ENCODE data around the gene AP3D1.

DNA sequence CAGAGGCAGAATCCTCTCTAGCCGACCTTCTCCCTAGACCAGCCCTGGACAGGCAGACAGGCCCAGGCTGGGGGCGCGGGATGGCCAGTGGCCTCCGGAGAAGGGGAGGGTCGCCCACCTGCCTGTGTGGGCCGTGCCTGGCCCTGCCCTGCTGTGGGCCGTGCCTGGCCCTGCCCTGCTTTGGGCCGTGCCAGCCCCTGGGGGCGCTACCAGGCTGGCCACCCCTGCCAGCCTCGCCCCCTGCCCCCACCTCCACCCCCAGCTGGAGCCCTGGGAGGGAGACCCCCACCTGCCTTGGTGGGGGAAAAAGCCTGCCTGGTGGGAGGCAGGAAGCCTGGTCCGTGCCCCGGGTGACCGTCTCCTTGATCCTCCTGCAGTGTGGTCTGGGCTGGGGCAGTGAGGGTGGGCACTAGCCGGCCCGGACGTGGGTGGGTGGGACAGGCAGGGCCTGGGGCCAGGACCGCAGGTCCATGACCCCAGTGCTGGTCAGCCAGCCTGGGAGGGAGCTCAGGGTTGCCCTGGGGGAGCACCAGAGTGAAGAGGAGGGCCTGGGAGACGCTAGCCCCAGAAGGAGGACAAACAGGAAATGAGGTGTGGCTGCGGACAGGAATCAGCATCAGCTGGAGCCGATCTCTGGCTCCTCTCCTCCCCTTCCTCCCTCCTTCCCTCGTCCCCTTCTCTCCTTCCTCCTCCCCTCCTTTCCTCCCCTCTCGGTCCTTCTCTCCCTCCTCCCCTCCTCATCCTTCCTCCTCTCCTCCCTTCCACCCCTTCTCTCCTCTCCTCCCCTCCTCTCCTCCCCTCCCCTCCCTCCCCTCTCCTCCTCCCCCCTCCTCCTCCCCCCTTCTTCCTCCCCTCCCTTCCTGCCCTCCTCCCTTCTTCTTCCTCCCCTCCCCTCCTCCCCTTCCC lies 95.2 kb downstream of the AP3D1 start:
- TF ChIP-seq, protein P1, sequence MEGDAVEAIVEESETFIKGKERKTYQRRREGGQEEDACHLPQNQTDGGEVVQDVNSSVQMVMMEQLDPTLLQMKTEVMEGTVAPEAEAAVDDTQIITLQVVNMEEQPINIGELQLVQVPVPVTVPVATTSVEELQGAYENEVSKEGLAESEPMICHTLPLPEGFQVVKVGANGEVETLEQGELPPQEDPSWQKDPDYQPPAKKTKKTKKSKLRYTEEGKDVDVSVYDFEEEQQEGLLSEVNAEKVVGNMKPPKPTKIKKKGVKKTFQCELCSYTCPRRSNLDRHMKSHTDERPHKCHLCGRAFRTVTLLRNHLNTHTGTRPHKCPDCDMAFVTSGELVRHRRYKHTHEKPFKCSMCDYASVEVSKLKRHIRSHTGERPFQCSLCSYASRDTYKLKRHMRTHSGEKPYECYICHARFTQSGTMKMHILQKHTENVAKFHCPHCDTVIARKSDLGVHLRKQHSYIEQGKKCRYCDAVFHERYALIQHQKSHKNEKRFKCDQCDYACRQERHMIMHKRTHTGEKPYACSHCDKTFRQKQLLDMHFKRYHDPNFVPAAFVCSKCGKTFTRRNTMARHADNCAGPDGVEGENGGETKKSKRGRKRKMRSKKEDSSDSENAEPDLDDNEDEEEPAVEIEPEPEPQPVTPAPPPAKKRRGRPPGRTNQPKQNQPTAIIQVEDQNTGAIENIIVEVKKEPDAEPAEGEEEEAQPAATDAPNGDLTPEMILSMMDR (IDR thresholded peaks at IDR 0.05), result no peak
- no peak for TF ChIP-seq ZFX (IDR thresholded peaks at IDR 0.05; ENCODE audit: borderline replicate concordance)
